MV-4-11 (cell line): ENCODE measurements around the gene AK5.
A peak's percentile ranks its signal among the peaks of the same experiment; 100 is the strongest.

Experiments
- DNase-seq: peaks from one replicate; lab custom pipeline; 2025; lab: John Stamatoyannopoulos, UW

Gene AK5

GRCh38 chr1:77281491-77282186 is at the start of gene AK5:
Gene AK5 (plus strand): TSS chr1:77282019. CDS start chr1:77282314, 295 bp downstream.
- DNase-seq, result peak; percentile 5

- no peak for DNase-seq
Observed at GRCh38 chr1:77232829-77233228, 49.0 kb upstream of the AK5 start.

GRCh38 chr1:77234096-77234495 is 47.7 kb upstream of the AK5 start:
- no peak for DNase-seq

GRCh38 chr1:77234943-77235342 is 46.9 kb upstream of the AK5 start:
- no peak for DNase-seq

- DNase-seq, result peak; percentile 68
Observed at GRCh38 chr1:77238462-77238861, 43.4 kb upstream of the AK5 start.

GRCh38 chr1:77239311-77239710 is 42.5 kb upstream of the AK5 start:
- no peak for DNase-seq

GRCh38 chr1:77245830-77246229 is 36.0 kb upstream of the AK5 start:
- no peak for DNase-seq

GRCh38 chr1:77250126-77250525 is 31.7 kb upstream of the AK5 start:
- no peak for DNase-seq

GRCh38 chr1:77253211-77253610 is 28.6 kb upstream of the AK5 start:
- DNase-seq, result peak; percentile 37

GRCh38 chr1:77263708-77264107 is 18.1 kb upstream of the AK5 start:
- no peak for DNase-seq

- no peak for DNase-seq
Observed at GRCh38 chr1:77265180-77265579, 16.6 kb upstream of the AK5 start.

- no peak for DNase-seq
Observed at GRCh38 chr1:77267035-77267434, 14.8 kb upstream of the AK5 start.

GRCh38 chr1:77271852-77272580 is 9.8 kb upstream of the AK5 start:
- peak; percentile 80 for DNase-seq

- peak; percentile 50 for DNase-seq
Observed at GRCh38 chr1:77273891-77274290, 7.9 kb upstream of the AK5 start.

GRCh38 chr1:77275194-77275593 is 6.6 kb upstream of the AK5 start:
- DNase-seq, result no peak

- DNase-seq, result peak; percentile 21
Observed at GRCh38 chr1:77276941-77277340, 4.9 kb upstream of the AK5 start.

GRCh38 chr1:77279929-77280328 is 1.9 kb upstream of the AK5 start:
- DNase-seq, result peak; percentile 86

- DNase-seq, result no peak
Observed at GRCh38 chr1:77280962-77281361, 857 bp upstream of the AK5 start.

GRCh38 chr1:77282187-77282865 is 507 bp downstream of the AK5 start:
- DNase-seq, result peak; percentile 3

- DNase-seq, result no peak
Observed at GRCh38 chr1:77282866-77283539, 1.2 kb downstream of the AK5 start.

GRCh38 chr1:77283701-77284425 is 2.0 kb downstream of the AK5 start:
- no peak for DNase-seq

GRCh38 chr1:77287535-77287934 is 5.7 kb downstream of the AK5 start:
- peak; percentile 89 for DNase-seq
